ENCODE results near the gene KCNF1.

KCNF1 gene

DNA sequence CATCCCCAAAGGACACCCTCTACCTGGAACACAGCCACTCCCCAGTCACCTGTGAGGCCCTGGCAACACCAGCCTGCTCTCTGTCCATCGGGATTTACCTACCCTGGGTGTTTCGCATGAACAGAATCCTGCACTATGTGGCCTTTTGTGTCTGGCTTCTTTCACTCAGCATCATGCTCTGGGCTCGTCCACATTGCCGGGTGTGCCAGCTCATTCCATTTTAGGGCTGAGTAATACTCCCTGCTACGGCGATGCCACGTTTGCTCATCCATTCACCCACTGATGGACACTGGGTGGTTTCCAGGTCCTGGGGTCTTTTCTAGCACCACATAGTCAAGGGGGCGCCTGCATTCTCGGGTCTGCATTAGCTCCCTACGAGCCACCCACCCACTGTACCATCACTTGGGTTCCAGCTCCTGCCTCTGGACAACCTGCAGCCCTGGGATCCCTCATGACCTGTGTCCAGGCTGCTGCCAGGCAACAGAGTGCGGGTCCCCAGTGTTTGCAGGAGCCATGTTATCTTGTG lies 22.0 kb downstream of the KCNF1 start:
- DNase-seq: no peak

DNA sequence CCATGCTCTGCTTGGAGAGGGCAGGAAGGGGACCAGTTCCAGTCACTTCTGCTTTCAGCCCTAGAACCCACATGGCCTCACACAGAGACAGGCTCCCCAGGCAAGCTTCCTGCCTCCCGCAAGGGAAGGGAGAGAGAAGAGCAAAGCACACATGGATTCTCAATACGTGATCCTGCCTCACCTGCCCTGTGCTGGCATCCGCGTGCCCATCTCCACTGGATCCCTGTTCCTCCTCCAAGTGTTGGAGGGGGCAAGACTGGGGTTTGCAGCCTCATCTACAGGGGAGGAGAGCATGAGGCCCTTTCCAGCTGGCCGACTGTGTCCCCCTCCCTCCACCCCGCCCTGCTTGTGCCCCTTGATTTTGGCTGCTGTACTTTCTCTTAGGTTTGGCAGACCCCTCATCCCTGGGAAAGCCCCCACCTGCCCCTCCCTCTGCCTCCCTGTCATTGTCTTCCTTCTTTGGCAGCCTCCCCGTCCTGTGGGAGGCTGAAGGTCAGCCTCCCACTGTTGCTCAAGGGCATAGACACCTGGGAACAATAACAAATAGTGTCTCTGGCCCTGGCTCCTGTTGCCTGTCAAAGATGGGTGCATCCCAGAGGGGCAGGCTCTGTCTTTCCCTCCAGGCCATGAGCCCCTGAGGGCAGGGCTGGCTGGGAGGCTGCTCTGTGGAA lies 22.7 kb downstream of the KCNF1 start:
- no peak overlapping the region for H3K4me3 ChIP-seq (ENCODE audit: low read depth, low read length)
- no peak overlapping the region for H3K27ac ChIP-seq
- TF ChIP-seq, protein P1, sequence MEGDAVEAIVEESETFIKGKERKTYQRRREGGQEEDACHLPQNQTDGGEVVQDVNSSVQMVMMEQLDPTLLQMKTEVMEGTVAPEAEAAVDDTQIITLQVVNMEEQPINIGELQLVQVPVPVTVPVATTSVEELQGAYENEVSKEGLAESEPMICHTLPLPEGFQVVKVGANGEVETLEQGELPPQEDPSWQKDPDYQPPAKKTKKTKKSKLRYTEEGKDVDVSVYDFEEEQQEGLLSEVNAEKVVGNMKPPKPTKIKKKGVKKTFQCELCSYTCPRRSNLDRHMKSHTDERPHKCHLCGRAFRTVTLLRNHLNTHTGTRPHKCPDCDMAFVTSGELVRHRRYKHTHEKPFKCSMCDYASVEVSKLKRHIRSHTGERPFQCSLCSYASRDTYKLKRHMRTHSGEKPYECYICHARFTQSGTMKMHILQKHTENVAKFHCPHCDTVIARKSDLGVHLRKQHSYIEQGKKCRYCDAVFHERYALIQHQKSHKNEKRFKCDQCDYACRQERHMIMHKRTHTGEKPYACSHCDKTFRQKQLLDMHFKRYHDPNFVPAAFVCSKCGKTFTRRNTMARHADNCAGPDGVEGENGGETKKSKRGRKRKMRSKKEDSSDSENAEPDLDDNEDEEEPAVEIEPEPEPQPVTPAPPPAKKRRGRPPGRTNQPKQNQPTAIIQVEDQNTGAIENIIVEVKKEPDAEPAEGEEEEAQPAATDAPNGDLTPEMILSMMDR (IDR thresholded peaks at IDR 0.05; ENCODE audit: low read depth, low read length, missing control alignments): no peak
- H3K36me3 ChIP-seq (replicated peaks): no peaks in the 10 kb centered on the region
- in situ Hi-C loops (cut with HindIII; ENCODE audit: low pct_ligation_motif_present, low sequenced_read_pairs): no loop called here
- no peaks in the 10 kb centered on the region for H3K27me3 ChIP-seq (replicated peaks)
- no peak for DNase-seq

More for the DNA sequence above, 22.0 kb downstream of the KCNF1 start:
- TF ChIP-seq, protein P1 (IDR thresholded peaks at IDR 0.05; ENCODE audit: low read depth, low read length, missing control alignments): no peak
- in situ Hi-C loops (cut with HindIII; ENCODE audit: low pct_ligation_motif_present, low sequenced_read_pairs): no loop called here
- H3K36me3 ChIP-seq (replicated peaks): no peaks in the 10 kb centered on the region
- H3K27ac ChIP-seq: no peak overlapping the region
- no peak overlapping the region for H3K4me3 ChIP-seq (ENCODE audit: low read depth, low read length)
- H3K27me3 ChIP-seq (replicated peaks): no peaks in the 10 kb centered on the region

DNA sequence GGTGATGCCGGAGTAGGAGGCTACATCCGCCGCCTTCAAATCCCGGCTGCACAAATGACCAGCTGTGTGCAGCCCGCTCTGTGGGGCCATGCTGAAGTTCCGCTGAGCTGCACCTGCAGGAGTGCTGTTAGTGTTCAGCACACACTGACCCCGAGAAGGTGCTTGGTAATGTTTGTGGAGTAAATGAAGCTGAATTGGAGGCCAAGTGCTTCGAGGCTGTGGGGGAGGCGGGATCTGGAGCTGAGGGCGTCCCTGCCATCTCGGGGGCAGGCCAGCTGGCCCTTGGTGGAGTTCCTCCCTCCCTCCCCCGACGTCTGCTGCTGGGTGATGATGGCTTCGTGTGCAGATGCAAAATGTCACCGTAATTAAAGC lies 23.2 kb downstream of the KCNF1 start:
- no peak for DNase-seq
- Histone ChIP-seq H3K36me3 (replicated peaks) (no peaks in the 10 kb centered on the region), H3K4me3 (ENCODE audit: low read depth, low read length) (no peak overlapping the region), H3K27ac (no peak overlapping the region), H3K27me3 (replicated peaks) (no peaks in the 10 kb centered on the region)
- in situ Hi-C loops (cut with HindIII; ENCODE audit: low pct_ligation_motif_present, low sequenced_read_pairs): no loop called here
- TF ChIP-seq, protein P1 (IDR thresholded peaks at IDR 0.05; ENCODE audit: low read depth, low read length, missing control alignments): no peak

DNA sequence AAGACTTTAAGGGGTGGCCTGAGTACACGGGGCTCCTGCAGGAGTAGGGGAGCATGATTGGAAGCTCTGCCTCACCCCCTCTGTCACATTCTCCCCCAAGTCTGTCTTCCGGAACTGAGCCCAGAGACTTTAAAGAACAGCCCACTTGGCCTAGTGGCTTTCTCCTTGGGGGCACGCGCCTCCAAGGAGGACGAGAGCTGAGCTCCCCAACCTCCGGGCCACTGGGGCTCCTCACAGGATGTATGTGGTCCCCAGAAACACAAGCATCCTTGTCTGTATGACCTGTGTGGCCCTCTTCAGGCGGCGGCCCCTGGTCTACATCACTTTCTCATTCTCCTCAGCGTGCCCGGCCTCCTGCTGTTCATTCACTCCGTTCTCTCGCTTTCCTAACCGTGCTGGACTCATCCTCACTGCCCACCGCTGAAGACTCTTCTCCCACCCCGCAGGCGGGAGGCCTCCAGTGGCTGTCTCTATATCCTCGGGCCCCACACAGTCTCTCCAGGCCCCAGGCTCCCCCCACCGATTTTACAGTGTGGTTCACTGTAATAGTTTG lies 23.7 kb downstream of the KCNF1 start:
- DNase-seq: no peak
- TF ChIP-seq, protein P1 (IDR thresholded peaks at IDR 0.05; ENCODE audit: low read depth, low read length, missing control alignments): no peak
- in situ Hi-C loops (cut with HindIII; ENCODE audit: low pct_ligation_motif_present, low sequenced_read_pairs): no loop called here
- Histone ChIP-seq H3K36me3 (replicated peaks) (no peaks in the 10 kb centered on the region), H3K27me3 (replicated peaks) (no peaks in the 10 kb centered on the region), H3K4me3 (ENCODE audit: low read depth, low read length) (no peak overlapping the region), H3K27ac (peak overlapping the region; percentile 69)

DNA sequence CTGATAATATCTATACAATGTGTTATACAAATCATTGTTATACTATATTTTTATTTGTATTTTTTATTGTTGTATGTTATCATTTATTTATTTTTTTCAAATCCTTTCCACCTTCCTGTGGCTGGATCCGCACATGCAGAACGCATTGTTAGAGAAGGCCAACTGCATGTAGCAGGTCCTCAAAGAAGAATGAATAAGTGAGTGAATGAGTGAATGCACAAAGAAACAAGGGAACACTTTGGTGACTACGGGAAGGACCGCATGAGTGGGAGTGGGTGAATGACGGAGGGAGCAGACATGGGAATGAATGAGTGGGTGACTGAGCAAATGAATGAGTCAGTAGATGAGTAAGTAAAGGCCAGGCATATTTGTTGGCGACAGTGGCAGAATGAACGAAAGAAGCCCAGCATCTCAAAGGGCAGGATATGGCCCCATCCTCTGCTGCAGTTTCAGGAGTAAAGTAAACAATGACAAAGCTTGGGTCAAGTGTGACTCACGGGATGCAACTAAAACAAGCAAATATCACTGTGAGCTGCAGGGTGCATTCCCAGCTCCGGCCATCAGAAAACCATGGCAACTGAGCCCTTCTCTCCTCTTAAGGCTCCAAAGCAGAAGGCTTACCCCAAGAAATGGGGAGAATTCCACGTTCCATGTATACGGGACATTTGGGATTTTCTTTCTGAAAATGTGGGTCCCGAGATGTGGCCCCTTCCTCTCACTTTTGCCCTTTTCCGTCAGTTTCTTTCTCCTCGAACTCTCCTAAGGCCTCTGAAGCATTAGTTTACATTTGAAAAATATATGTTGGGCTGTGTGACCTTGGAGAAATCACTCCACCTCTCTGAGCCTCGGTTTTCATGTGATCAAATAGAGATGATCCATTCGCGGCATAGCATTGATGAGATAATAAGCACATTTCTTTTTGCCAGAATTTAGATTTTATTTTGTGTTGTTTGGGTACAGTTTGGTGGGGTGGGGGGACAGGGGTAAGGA lies 24.5 kb downstream of the KCNF1 start:
- H3K4me3 ChIP-seq (ENCODE audit: low read depth, low read length): no peak overlapping the region
- TF ChIP-seq, protein P1 (IDR thresholded peaks at IDR 0.05; ENCODE audit: low read depth, low read length, missing control alignments): peak; percentile 41
- in situ Hi-C loops (cut with HindIII; ENCODE audit: low pct_ligation_motif_present, low sequenced_read_pairs): no loop called here
- peak overlapping the region; percentile 85 for H3K27ac ChIP-seq
- H3K27me3 ChIP-seq (replicated peaks): no peaks in the 10 kb centered on the region
- DNase-seq: peak; percentile 99
- no peaks in the 10 kb centered on the region for H3K36me3 ChIP-seq (replicated peaks)

Measured in brain microvascular endothelial cell (primary cell).